Activated CD4-positive, alpha-beta memory T cell treated with anti-CD3 and anti-CD28 coated beads, Interleukin-2, amount 10 ng/mL, durations not matched to agents 7 days and 5 days (primary cell): ENCODE data around the gene COPS2. TPM values are rescaled to one million over a fixed set of nuclear protein-coding genes. Genes with fewer than 3 reads are reported as not detected.
"Not testable (repeated sequence)": the region's sequence is repeated elsewhere in the genome, so short reads cannot be mapped to it uniquely, and the experiment has no call there.

ENCODE experiments used
- CTCF ChIA-PET: fragments of 350-600 bp; sonication (Branson Sonifier 250); formaldehyde crosslinking; loops from one replicate; lab custom pipeline; 2021; ENCODE audit warnings: antibody characterized with exemption, inconsistent platforms; lab: Charles Lee
- POLR2A ChIA-PET: fragments of 350-600 bp; sonication (Branson Sonifier 250); formaldehyde crosslinking; loops from one replicate; lab custom pipeline; 2021; ENCODE audit warnings: antibody characterized with exemption; lab: Charles Lee
- DNase-seq: peaks from one replicate; pipeline ENCODE4 v3.0.0-alpha.2; 2020
- H3K27ac Mint-ChIP-seq: one replicate; pipeline ENCODE4 v1.8.0; 2021; ENCODE audit warnings: mild to moderate bottlenecking, mixed read lengths
- H3K27me3 Mint-ChIP-seq: one replicate; pipeline ENCODE4 v1.8.0; 2021; ENCODE audit warnings: mixed read lengths
- H3K36me3 Mint-ChIP-seq: one replicate; pipeline ENCODE4 v1.8.0; 2021; ENCODE audit warnings: low read depth, mixed read lengths
- H3K4me1 Mint-ChIP-seq: one replicate; pipeline ENCODE4 v1.8.0; 2021; ENCODE audit warnings: mixed read lengths
- H3K4me3 Mint-ChIP-seq: one replicate; pipeline ENCODE4 v1.8.0; 2021; ENCODE audit warnings: mild to moderate bottlenecking, mixed read lengths
- H3K9me3 Mint-ChIP-seq: one replicate; pipeline ENCODE4 v1.8.0; 2021; ENCODE audit warnings: mixed read lengths
- total RNA-seq, 2 experiments: library from RNA; stranded (reverse); gene quantifications; one replicate each; pipeline ENCODE4 v1.2.3, GENCODE V29; 2021

COPS2 gene
- 10 to 100 TPM; 62.6 to 68.7 TPM for total RNA-seq

- Mint-ChIP-seq H3K4me1 (peaks cover 54% of the 10 kb centered on the region), H3K36me3 (peaks cover 6% of the 10 kb centered on the region), H3K27ac (peak within 1 kb of the TSS; percentile 93), H3K4me3 (peak within 1 kb of the TSS; percentile 98), H3K9me3 (no peaks in the 10 kb centered on the region), H3K27me3 (no peaks in the 10 kb centered on the region)
- CTCF ChIA-PET = interaction anchor here (0.8 to 2.5 kb wide), 10 partner anchors 8 to 344 kb away, joined by 3 to 21 read pairs (median 4); partner anchors contain the start of genes CEP152, EID1, GALK2 and SECISBP2L
- peak; percentile 96 for DNase-seq
- POLR2A ChIA-PET = interaction anchor here (0.6 to 3.4 kb wide), 26 partner anchors 9 to 1200 kb away, joined by 3 to 75 read pairs (median 4); partner anchors contain the start of genes CEP152, DTWD1, EID1 and GABPB1
Measured at GRCh38 chr15:49155110-49155833, at the start of gene COPS2. Gene COPS2 (minus strand): TSS chr15:49155599. CDS start chr15:49155578, 21 bp downstream.

- Mint-ChIP-seq H3K36me3 (peaks cover 46% of the 10 kb centered on the region), H3K9me3 (peaks cover 6% of the 10 kb centered on the region), H3K4me1 (peaks cover 6% of the 10 kb centered on the region), H3K4me3 (no peak overlapping the region), H3K27ac (no peak overlapping the region), H3K27me3 (no peaks in the 10 kb centered on the region)
- no peak for DNase-seq
- CTCF ChIA-PET = no interaction called here
- POLR2A ChIA-PET = no interaction called here
Measured at GRCh38 chr15:49200347-49200746, 44.9 kb upstream of the COPS2 start.

- DNase-seq = no peak
- Mint-ChIP-seq H3K36me3 (peaks cover 39% of the 10 kb centered on the region), H3K9me3 (peaks cover under 1% of the 10 kb centered on the region), H3K4me3 (no peak overlapping the region), H3K27ac (no peak overlapping the region), H3K27me3 (no peaks in the 10 kb centered on the region), H3K4me1 (peaks cover 6% of the 10 kb centered on the region)
- POLR2A ChIA-PET = no interaction called here
- CTCF ChIA-PET = no interaction called here
Measured at GRCh38 chr15:49199666-49200065, 44.3 kb upstream of the COPS2 start.

DNA sequence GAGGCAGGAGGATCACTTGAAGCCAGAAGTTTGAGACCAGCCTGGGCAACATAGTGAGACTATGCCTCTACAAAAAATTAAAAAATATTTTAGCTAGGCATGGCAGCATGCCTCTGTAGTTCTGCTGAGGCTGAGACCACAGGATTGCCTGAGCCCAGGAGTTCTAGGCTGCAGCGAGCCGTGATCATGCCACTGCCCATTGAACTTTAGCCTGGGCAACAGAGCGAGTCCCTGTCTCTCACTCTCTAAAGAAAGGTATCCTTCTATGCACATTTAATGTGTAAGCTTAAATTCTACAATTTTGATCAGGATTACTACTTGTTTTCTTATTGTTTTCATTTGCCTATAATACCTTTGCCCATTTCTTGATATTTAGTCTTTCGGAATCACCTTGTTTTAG is 41.5 kb upstream of the COPS2 start:
- no peaks in the 10 kb centered on the region for H3K27me3 Mint-ChIP-seq
- no peaks in the 10 kb centered on the region for H3K9me3 Mint-ChIP-seq
- ChIA-PET POLR2A (no interaction called here), CTCF (no interaction called here)
- DNase-seq = no peak
- no peak overlapping the region for H3K4me3 Mint-ChIP-seq
- no peak overlapping the region for H3K27ac Mint-ChIP-seq
- H3K36me3 Mint-ChIP-seq = peaks cover 13% of the 10 kb centered on the region
- H3K4me1 Mint-ChIP-seq = peaks cover 6% of the 10 kb centered on the region

- H3K27me3 Mint-ChIP-seq = no peaks in the 10 kb centered on the region
- peaks cover 26% of the 10 kb centered on the region for H3K36me3 Mint-ChIP-seq
- H3K4me3 Mint-ChIP-seq = no peak overlapping the region
- POLR2A ChIA-PET = no interaction called here
- peaks cover 7% of the 10 kb centered on the region for H3K9me3 Mint-ChIP-seq
- DNase-seq = no peak
- H3K27ac Mint-ChIP-seq = no peak overlapping the region
- peaks cover 13% of the 10 kb centered on the region for H3K4me1 Mint-ChIP-seq
- CTCF ChIA-PET = no interaction called here
Measured at GRCh38 chr15:49191892-49192291, 36.5 kb upstream of the COPS2 start.

DNA sequence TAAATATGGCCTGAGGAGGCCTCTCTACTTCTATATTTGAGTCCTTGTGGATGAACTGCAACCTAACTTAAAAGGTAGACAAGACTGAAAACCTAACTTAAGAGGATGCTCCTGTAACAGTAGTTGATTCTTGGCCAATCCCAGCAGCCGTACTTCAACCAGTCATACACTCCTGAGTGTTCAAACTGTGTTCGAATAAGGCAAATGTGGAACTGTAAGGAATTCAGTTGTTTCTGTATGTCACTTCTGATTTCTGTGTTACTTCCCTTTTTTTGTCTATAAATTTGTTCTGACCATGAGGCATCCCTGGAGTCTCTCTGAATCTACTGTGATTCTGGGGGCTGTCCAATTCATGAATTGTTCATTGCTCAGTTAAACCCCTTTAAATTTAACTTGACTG is 35.2 kb upstream of the COPS2 start:
- no peak overlapping the region for H3K27ac Mint-ChIP-seq

GRCh38 chr15:49189631-49190030 is 34.2 kb upstream of the COPS2 start:
- POLR2A ChIA-PET = no interaction called here
- Mint-ChIP-seq H3K9me3 (peaks cover 9% of the 10 kb centered on the region), H3K27me3 (no peaks in the 10 kb centered on the region)

More for the DNA sequence above, 35.2 kb upstream of the COPS2 start:
- Mint-ChIP-seq H3K27me3 (no peaks in the 10 kb centered on the region), H3K36me3 (peaks cover 28% of the 10 kb centered on the region), H3K4me1 (peaks cover 19% of the 10 kb centered on the region), H3K4me3 (no peak overlapping the region), H3K9me3 (peaks cover 9% of the 10 kb centered on the region)
- ChIA-PET POLR2A (no interaction called here), CTCF (no interaction called here)
- DNase-seq = no peak

DNA sequence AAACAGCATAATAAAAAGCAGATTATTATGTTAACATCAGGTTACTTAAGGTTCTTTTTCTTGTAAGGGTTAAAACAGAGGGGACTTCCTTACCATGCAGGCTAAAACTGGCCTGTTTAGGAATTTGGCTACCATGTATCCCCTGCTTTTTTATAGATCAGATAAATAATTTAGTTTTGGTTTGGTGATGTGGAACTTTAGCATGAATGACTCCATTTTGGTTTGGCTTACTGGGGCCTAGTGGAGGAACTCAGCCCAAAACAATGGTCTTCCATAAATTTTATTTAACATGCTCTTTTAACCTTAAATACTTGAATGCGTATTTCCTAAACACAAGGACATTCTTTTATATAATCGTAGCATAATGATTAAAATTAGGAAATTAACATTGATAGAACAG is 33.5 kb upstream of the COPS2 start:
- ChIA-PET CTCF (no interaction called here), POLR2A (interaction anchor here (1.0 kb wide), 1 partner anchor 19 kb away, joined by 4 read pairs; the partner anchor contains the start of gene GALK2)
- H3K9me3 Mint-ChIP-seq = peaks cover 9% of the 10 kb centered on the region
- no peak overlapping the region for H3K27ac Mint-ChIP-seq
- H3K27me3 Mint-ChIP-seq = no peaks in the 10 kb centered on the region
- DNase-seq = no peak
- H3K4me1 Mint-ChIP-seq = peaks cover 30% of the 10 kb centered on the region
- peaks cover 35% of the 10 kb centered on the region for H3K36me3 Mint-ChIP-seq
- H3K4me3 Mint-ChIP-seq = no peak overlapping the region

More at GRCh38 chr15:49189631-49190030, 34.2 kb upstream of the COPS2 start:
- Mint-ChIP-seq H3K36me3 (peaks cover 31% of the 10 kb centered on the region), H3K4me1 (peaks cover 24% of the 10 kb centered on the region), H3K27ac (no peak overlapping the region), H3K4me3 (no peak overlapping the region)
- no peak for DNase-seq
- CTCF ChIA-PET = no interaction called here

DNA sequence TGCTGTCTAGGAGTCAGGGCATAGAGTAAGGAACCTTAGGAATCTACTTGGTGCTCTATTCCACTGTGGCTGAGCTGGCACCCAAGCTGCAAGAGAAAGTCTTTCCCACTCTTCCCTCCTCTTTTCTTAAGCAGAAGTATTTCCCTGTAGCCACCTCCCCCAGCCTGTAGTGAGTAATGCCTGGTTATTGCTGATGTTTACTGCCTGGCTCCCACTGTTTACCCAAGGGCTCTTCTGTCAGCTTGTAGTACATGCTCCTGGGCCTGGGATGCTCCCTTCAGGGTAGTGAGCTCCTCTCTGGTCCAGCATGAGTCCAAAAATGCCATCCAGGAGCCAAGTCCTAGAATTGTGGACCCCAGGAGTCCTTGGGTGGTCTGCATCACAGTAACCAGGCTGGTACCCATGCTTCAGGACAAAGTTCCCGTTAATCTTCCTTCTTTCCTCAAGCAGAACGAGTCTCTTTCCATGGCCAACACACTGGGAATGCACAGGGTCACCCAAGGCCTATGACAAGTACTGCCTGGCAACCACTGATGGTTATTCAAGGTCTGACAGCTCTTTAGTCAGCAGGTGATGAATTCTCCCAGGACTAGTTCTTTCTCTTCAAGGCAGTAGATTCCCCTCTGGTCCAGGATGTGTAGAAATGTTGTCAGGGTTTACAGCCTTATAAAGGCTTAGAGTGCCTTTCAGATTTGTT is 32.3 kb upstream of the COPS2 start:
- DNase-seq = no peak
- POLR2A ChIA-PET = no interaction called here
- no peaks in the 10 kb centered on the region for H3K27me3 Mint-ChIP-seq
- CTCF ChIA-PET = no interaction called here
- no peak overlapping the region for H3K4me3 Mint-ChIP-seq
- H3K9me3 Mint-ChIP-seq = peaks cover 9% of the 10 kb centered on the region
- H3K27ac Mint-ChIP-seq = no peak overlapping the region
- H3K4me1 Mint-ChIP-seq = peaks cover 30% of the 10 kb centered on the region
- H3K36me3 Mint-ChIP-seq = peaks cover 40% of the 10 kb centered on the region

DNA sequence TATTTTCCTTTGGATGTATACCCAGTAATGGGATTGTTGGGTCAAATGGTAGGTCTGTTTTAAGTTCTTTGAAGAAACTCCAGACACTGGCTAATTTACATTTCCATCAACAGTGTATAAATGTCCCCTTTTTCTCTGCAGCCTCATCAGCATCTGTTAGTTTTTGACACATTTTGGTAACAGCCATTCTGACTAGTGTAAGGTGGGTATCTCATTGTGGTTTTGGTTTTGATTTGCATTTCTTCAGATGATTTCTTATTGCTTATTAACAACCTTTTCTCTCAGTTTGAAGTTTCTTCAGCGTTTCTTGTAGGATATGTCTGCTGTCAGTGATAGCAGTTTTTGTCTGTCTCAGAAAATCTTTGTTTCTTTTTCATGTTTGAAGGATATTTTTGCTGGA is 30.1 kb upstream of the COPS2 start:
- no peaks in the 10 kb centered on the region for H3K27me3 Mint-ChIP-seq
- ChIA-PET CTCF (interaction anchor here (1.2 kb wide), 1 partner anchor 50 kb away, joined by 4 read pairs; no protein-coding TSS in a partner anchor), POLR2A (interaction anchor here (1.0 kb wide), 1 partner anchor 12 kb away, joined by 3 read pairs; no protein-coding TSS in a partner anchor)
- H3K27ac Mint-ChIP-seq = no peak overlapping the region
- peaks cover 45% of the 10 kb centered on the region for H3K36me3 Mint-ChIP-seq
- no peak for DNase-seq
- peaks cover 12% of the 10 kb centered on the region for H3K9me3 Mint-ChIP-seq
- no peak overlapping the region for H3K4me3 Mint-ChIP-seq
- H3K4me1 Mint-ChIP-seq = peaks cover 28% of the 10 kb centered on the region

GRCh38 chr15:49183741-49184140 is 28.3 kb upstream of the COPS2 start:
- H3K9me3 Mint-ChIP-seq, H3K27ac Mint-ChIP-seq, H3K4me3 Mint-ChIP-seq, CTCF ChIA-PET, DNase-seq, H3K27me3 Mint-ChIP-seq: not testable (repeated sequence)
- peaks cover 25% of the 10 kb centered on the region for H3K4me1 Mint-ChIP-seq
- POLR2A ChIA-PET = interaction anchor here (1.1 kb wide), 1 partner anchor 12 kb away, joined by 7 read pairs; no protein-coding TSS in a partner anchor
- peaks cover 39% of the 10 kb centered on the region for H3K36me3 Mint-ChIP-seq

DNA sequence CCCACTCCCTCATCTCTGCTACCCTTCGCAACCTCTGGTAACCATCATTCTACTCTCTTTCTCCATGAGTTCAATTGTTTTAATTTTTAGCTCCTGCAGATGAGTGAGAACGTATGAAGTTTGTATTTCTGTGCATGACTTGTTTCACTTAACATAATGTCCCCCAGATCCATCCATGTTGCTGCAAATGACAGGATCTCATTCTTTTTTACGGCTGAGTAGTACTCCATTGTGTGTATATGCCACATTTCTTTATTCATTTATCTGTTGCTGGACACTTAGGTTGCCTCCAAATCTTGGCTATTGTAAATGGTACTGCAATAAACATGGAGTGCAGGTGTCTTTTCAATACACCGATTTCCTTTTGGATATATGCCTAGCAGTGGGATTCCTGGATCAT is 26.7 kb upstream of the COPS2 start:
- Mint-ChIP-seq H3K27ac (no peak overlapping the region), H3K4me1 (peaks cover 25% of the 10 kb centered on the region), H3K9me3 (peaks cover 7% of the 10 kb centered on the region), H3K4me3 (no peak overlapping the region), H3K36me3 (peaks cover 32% of the 10 kb centered on the region), H3K27me3 (no peaks in the 10 kb centered on the region)
- POLR2A ChIA-PET = no interaction called here
- no peak for DNase-seq
- CTCF ChIA-PET = no interaction called here
